OCI-LY3 (cell line): ENCODE measurements around the gene SLC25A6.

Experiments
- H2AFZ ChIP-seq: fragments of 200-600, 300-600 bp; shearing (Covaris generic); 2 replicates; pipeline ENCODE4 v1.6.0; 2014; ENCODE audit warnings: antibody characterized with exemption, low read depth, low read length
- H3K27ac ChIP-seq: fragments of 200-600, 300-600 bp; sonication (generic); 2 replicates; pipeline ENCODE4 v1.5.1; 2014; ENCODE audit warnings: mild to moderate bottlenecking, low read length, moderate library complexity, mixed read lengths
- H3K27me3 ChIP-seq: fragments of 200-600, 300-600 bp; sonication (generic); 2 replicates; pipeline ENCODE4 v1.6.1; 2014; ENCODE audit warnings: low read depth, low read length, mixed read lengths
- H3K36me3 ChIP-seq: fragments of 200-600, 300-600 bp; sonication (generic); replicated peaks from 2 replicates; pipeline ENCODE3; 2014; ENCODE audit warnings: low read depth, low read length, mixed read lengths
- H3K4me1 ChIP-seq: fragments of 300-600, 200-600 bp; sonication (generic); 2 replicates; pipeline ENCODE4 v1.6.1; 2014; ENCODE audit warnings: low read length, mixed read lengths
- H3K4me2 ChIP-seq: fragments of 200-600, 300-600 bp; sonication (generic); 2 replicates; pipeline ENCODE4 v1.6.1; 2014; ENCODE audit warnings: low read length, mixed read lengths
- H3K4me3 ChIP-seq: fragments of 300-600, 200-600 bp; sonication (generic); 2 replicates; pipeline ENCODE4 v1.5.1; 2014; ENCODE audit warnings: antibody characterized with exemption, mild to moderate bottlenecking, low read length, moderate library complexity
- H3K79me2 ChIP-seq: fragments of 300-600, 200-600 bp; shearing (Covaris generic); 2 replicates; pipeline ENCODE4 v1.6.1; 2014; ENCODE audit warnings: mild to moderate bottlenecking, low read length, mixed read lengths
- H3K9ac ChIP-seq: fragments of 300-600, 200-600 bp; shearing (Covaris generic); 2 replicates; pipeline ENCODE4 v1.6.0; 2014; ENCODE audit warnings: mild to moderate bottlenecking, low read length, moderate library complexity
- H3K9me3 ChIP-seq: fragments of 200-600, 300-600 bp; shearing (Covaris generic); 2 replicates; pipeline ENCODE4 v1.6.1; 2014; ENCODE audit warnings: low read length, mixed read lengths; ENCODE audit not compliant: insufficient read depth
- H4K20me1 ChIP-seq: fragments of 200-600, 300-600 bp; sonication (generic); 2 replicates; pipeline ENCODE4 v1.6.1; 2016; ENCODE audit warnings: low read length, mixed read lengths; ENCODE audit not compliant: insufficient read depth
- EZH2phosphoT487 ChIP-seq: fragments of 200-600 bp; shearing (Covaris generic); IDR thresholded peaks from 2 replicates; pipeline ENCODE4 v1.6.1; 2018; ENCODE audit warnings: antibody characterized with exemption, mixed run types, low read depth
- TF ChIP-seq, protein P1 (sequence below): fragments of 200-600, 300-600 bp; sonication (generic); IDR thresholded peaks from 2 replicates; pipeline ENCODE4 v1.5.1; 2014; ENCODE audit warnings: antibody characterized with exemption, low read length, low read depth

The SLC25A6 gene

DNA sequence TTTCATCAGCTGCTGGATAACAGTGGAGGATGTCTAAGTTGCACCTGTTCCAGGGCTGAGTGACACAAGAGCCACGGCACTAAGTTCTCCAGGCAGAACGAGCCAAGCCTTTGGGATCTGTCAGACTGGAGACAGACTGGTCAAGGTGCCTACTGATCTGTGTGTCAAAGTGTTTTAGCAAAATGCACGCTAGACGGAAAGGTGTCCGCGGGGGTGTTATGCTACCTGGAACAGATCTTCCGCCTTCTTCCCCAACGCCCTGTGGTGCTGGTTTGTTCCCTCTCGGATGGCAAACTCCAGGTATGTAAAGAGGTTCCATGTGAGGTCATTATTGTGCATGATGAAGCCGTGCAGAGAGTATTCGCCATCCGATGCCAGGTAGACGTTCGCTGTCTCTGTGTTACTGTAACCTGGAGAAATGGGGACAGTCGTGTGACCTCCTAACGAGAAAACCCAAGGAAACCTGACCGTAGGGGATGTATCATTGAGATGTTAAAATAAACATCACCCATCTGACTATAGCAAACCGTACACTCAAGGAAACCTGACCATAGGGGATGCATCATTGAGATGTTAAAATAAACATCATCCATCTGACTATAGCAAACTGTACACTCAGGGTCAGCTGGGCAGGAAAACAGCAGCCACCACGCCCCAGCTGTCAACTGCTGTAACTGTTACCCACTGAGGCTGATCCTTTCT lies 29.7 kb upstream of the SLC25A6 start:
- H4K20me1 ChIP-seq = peaks cover 12% of the 10 kb centered on the region; the same call in 1 of the 2 replicates
- H2AFZ ChIP-seq = no peak overlapping the region
- H3K4me1 ChIP-seq = no peaks in the 10 kb centered on the region
- H3K9me3 ChIP-seq = peaks cover 25% of the 10 kb centered on the region
- peaks cover 96% of the 10 kb centered on the region for H3K36me3 ChIP-seq
- no peak overlapping the region for H3K9ac ChIP-seq
- H3K4me3 ChIP-seq = no peak overlapping the region
- H3K27me3 ChIP-seq = no peaks in the 10 kb centered on the region
- H3K4me2 ChIP-seq = no peak overlapping the region
- H3K27ac ChIP-seq = no peak overlapping the region
- no peaks in the 10 kb centered on the region for H3K79me2 ChIP-seq
- no peak for TF ChIP-seq EZH2phosphoT487
- TF ChIP-seq, protein P1, sequence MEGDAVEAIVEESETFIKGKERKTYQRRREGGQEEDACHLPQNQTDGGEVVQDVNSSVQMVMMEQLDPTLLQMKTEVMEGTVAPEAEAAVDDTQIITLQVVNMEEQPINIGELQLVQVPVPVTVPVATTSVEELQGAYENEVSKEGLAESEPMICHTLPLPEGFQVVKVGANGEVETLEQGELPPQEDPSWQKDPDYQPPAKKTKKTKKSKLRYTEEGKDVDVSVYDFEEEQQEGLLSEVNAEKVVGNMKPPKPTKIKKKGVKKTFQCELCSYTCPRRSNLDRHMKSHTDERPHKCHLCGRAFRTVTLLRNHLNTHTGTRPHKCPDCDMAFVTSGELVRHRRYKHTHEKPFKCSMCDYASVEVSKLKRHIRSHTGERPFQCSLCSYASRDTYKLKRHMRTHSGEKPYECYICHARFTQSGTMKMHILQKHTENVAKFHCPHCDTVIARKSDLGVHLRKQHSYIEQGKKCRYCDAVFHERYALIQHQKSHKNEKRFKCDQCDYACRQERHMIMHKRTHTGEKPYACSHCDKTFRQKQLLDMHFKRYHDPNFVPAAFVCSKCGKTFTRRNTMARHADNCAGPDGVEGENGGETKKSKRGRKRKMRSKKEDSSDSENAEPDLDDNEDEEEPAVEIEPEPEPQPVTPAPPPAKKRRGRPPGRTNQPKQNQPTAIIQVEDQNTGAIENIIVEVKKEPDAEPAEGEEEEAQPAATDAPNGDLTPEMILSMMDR = no peak

DNA sequence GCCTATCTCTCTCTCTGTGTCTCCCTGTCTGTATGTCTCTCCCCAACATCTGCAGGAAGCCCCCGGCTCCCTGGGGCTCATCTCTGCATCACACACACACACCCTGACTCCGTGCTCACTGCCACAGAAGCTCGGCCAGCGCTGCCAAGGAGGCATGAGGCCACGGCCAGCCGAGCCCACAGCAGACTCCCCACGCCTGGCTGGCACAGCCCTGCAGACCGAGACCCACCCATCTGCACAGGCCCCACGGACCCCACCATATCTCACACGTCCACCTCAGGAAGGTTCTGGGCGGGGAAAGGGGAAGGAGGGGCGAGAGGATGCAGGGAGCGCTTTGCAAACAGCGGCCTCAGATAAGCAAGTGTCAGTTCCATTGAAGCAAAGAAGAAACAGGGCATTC lies 28.5 kb upstream of the SLC25A6 start:
- Histone ChIP-seq H3K27me3 (no peaks in the 10 kb centered on the region), H3K9me3 (peaks cover 25% of the 10 kb centered on the region), H3K9ac (no peak overlapping the region), H2AFZ (no peak overlapping the region), H3K27ac (no peak overlapping the region), H3K4me2 (no peak overlapping the region), H3K36me3 (peaks cover 95% of the 10 kb centered on the region), H4K20me1 (peaks cover 15% of the 10 kb centered on the region; the same call in 1 of the 2 replicates), H3K4me3 (no peak overlapping the region), H3K4me1 (no peaks in the 10 kb centered on the region), H3K79me2 (no peaks in the 10 kb centered on the region)
- TF ChIP-seq, protein P1 = no peak
- TF ChIP-seq EZH2phosphoT487 = no peak

DNA sequence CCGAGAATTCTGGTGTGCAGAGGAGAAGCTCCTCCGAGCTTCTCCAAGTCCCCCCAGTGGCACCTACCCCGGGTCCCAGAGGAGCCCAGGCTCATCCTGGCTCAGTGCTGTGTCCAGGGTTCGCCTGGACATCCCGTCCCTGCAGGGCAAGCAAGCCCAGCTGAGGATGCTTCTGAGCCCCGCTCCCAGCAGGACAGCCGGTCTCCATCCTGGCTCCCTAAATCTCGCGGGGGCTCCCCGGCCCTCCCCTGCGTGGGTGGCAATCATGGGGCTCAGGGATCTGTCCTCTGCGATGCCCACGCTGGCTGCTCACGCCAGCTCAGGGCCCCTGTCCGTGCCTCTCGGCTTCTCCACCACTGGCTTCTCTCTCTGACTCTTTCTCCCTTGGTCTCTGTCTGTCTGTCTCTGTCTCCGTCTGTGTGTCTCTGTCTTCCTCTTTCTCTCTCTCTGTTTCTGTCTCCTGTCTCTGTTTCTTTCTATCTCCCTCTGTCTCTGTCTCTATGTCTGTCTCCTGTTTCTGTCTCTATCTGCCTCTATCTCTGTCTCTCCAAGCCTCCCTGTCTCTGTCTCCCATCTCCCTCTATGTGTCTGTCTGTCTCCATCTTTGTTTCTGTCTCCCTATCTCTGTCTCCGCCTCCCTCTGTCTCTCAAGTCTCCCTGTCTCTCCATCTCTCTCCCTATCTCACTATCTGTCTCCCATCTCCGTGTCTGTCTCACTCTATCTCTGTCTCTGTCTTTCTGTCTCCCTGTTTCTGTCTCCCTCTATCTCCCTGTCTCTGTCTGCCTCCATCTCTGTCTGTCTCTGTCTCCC lies 27.8 kb upstream of the SLC25A6 start:
- H3K36me3 ChIP-seq = peaks cover 89% of the 10 kb centered on the region
- TF ChIP-seq, protein P1 = no peak
- TF ChIP-seq EZH2phosphoT487 = no peak
- no peaks in the 10 kb centered on the region for H3K27me3 ChIP-seq
- no peak overlapping the region for H2AFZ ChIP-seq
- no peak overlapping the region for H3K27ac ChIP-seq
- H3K9me3 ChIP-seq = peaks cover 25% of the 10 kb centered on the region
- no peak overlapping the region for H3K9ac ChIP-seq
- H3K4me3 ChIP-seq = no peak overlapping the region
- no peaks in the 10 kb centered on the region for H3K4me1 ChIP-seq
- peaks cover 15% of the 10 kb centered on the region; the same call in 1 of the 2 replicates for H4K20me1 ChIP-seq
- no peak overlapping the region for H3K4me2 ChIP-seq
- H3K79me2 ChIP-seq = no peaks in the 10 kb centered on the region

DNA sequence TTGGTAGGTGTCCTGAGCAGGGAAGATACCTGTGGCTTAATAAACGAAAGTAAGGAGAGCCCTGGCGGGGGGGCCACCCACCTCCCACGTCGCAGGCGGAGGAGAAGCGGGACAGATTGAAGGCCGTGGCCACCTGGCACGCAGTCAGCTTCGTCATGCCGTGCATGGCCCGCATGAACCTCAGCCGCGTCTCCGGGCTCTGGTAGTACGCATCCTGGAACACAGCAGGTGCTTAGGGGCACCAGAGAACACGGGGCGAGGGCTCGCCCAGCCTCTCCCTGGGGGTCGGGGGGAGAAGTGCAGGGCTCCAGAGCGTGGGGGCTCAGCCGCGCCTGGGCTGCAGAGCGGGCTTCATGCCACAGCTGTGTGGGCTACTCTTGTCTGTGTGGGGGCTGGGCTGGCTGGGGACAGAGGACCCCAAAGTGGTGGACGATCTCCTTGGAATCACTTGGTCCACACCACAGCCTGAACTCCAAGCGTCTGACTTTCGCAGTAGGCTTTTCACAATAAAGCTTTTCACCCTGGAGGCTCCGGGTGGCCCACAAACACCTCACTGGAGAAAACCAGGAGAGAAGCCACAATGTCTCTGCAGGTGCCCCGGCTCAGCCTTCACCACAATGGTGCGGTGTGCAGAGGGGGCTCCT lies 27.1 kb upstream of the SLC25A6 start:
- H3K27me3 ChIP-seq = no peaks in the 10 kb centered on the region
- H3K9ac ChIP-seq = no peak overlapping the region
- H2AFZ ChIP-seq = no peak overlapping the region
- H3K4me1 ChIP-seq = no peaks in the 10 kb centered on the region
- peaks cover 86% of the 10 kb centered on the region for H3K36me3 ChIP-seq
- H3K9me3 ChIP-seq = peaks cover 25% of the 10 kb centered on the region
- H3K4me2 ChIP-seq = no peak overlapping the region
- H3K4me3 ChIP-seq = no peak overlapping the region
- H3K27ac ChIP-seq = no peak overlapping the region
- no peaks in the 10 kb centered on the region for H3K79me2 ChIP-seq
- H4K20me1 ChIP-seq = peaks cover 18% of the 10 kb centered on the region
- TF ChIP-seq, protein P1 = no peak
- TF ChIP-seq EZH2phosphoT487 = no peak
